NCI-H2081 (cell line): ENCODE data around the gene CACNA1H.
"Not testable (repeated sequence)": the region's sequence is repeated elsewhere in the genome, so short reads cannot be mapped to it uniquely, and the experiment has no call there.

Source experiments
- DNase-seq, 2 experiments: peaks; one replicate each; lab custom pipeline; 2025; lab: John Stamatoyannopoulos, UW

The CACNA1H gene

DNA sequence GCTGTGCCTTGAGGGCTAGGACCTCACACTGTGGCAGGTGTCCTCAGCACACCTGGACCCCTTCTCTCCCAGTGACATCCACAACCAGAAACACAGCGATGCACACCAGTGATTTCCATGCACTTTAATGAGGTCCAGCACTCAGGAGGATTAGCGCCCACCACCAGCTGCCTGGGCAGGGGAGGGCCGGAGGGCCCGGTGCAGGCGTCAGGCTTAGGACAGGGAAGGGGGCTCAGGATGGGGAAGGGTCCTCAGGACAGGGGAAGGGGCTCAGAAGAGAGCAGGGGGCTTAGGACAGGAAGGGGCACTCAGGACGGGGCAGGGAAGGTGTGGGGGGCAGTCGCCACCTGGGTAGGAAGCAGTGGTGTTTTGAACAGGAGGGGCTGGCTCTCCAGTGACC lies 75.3 kb downstream of the CACNA1H start:
- DNase-seq: not testable (repeated sequence)

DNA sequence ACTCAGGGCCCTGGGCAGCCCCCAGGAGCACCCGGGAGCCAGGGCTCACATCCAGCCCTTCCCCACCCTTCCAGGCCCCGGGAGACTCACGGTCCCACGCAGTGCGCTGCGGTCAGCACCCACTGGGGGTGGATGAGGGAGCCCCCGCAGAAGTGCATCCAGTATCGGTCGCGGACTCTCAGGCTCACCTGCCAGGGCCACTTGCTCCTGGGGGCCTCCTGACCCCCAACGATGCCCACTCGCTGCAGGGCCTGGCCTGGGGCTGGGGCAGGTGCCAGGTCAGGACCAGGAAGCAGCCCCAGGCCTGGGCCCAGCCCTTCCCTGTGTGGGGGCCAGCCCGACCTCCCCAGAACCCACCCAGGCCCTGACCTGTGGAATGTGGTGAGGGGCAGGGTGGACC lies 76.6 kb downstream of the CACNA1H start:
- DNase-seq: not testable (repeated sequence)

DNA sequence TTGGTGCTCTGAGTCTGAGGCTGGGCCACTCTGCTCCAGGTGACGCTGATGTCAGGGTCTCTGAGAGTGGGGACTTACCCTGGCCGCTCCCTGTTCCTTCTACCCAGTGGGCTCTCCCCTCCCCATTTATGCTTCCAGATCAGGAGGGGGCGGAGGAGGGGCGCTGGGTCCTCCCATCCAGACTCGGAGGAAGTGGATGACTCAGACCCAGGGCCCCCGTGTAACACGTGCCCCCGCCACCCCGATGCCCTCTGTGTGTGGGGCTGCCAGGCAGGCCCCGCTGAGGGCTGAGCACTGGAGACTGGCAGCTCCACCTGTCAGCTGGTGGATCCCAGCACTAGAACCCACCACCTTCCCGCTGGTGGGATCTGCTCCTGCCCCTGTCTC lies 77.2 kb downstream of the CACNA1H start, which contains the start of gene TPSB2:
TSS of gene TPSB2 (minus strand) at position 101 of the 387 bp plus-strand sequence. CDS start 233 bp downstream, outside the sequence.
- DNase-seq: not testable (repeated sequence)

DNA sequence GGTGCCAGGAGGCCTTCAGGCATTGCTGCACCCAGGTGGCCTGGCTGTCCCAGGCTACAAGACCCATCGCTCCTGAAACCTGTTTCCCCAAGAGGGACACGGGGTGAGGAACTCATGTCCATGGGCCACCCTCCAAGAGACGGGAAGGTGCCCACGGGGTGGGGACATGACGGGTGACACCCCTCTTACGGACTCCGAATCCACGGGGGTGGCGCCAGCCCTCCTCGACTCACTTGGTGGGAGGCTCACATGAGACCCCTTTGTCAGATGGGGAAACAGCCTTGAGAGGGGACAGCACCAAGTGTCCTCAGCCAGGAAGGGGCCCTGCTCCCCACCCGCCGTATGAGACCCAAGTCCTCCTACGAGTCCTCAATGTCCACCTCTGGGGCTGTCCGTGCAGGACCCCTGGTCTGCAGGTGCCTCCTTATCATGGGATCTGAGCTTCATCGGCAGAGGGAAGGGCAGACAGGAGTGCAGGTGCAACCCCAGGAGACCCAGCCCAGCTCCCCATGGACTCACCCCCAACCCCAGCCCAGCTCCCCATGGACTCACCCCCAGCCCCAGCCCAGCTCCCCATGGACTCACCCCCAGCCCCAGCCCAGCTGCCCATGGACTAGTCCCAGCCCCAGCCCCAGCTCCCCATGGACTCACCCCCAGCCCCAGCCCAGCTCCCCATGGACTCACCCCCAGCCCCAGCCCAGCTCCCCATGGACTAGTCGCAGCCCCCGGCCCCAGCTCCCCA lies 77.7 kb downstream of the CACNA1H start:
- DNase-seq: not testable (repeated sequence)

DNA sequence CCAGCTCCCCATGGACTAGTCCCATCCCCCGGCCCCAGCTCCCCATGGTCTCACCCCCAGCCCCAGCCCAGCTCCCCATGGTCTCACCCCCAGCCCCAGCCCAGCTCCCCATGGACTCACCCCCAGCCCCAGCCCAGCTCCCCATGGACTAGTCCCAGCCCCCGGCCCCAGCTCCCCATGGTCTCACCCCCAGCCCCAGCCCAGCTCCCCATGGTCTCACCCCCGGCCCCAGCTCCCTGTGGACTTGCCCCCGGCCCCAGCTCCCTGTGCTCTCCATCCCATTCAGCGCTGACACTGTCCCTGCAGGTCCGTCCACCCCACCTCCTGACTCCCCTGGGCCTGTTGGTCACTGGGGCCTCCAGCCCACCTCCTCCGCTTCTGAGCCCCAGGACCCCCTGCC lies 78.4 kb downstream of the CACNA1H start:
- not testable (repeated sequence) for DNase-seq

DNA sequence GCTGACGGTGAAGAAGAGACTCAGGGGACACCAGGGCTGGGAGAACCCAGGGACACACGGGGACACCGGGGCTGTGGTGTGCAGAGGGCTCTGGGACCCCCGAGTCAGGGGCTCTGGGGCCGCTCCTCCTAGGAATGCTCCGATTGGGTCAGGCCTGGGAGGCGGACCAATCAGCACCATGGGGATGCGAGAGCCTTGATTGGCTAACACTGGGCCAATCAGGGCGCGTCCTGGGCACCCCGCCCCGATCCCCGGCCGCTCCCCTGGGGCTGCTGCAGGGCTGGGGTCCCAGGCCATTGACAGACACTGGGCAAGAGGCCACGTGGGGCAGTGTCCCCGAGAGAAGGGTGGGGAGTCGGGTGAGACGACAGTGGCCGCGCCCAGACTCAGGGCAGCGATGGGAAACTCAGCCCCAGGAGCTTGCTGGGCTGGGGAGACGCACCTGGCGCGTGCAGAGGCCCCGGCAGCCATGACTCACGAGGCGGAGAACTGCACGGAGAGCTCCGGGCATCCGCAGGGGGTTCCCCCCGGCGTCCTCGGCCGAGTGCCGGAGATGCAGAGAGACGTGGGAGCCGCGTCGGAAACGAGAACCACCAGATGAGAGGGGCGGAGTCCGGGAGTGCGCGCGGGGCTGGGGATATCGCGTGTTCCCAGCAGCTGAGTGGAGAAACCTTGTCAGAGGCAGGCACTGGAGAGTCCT lies 79.3 kb downstream of the CACNA1H start:
- DNase-seq: not testable (repeated sequence)

DNA sequence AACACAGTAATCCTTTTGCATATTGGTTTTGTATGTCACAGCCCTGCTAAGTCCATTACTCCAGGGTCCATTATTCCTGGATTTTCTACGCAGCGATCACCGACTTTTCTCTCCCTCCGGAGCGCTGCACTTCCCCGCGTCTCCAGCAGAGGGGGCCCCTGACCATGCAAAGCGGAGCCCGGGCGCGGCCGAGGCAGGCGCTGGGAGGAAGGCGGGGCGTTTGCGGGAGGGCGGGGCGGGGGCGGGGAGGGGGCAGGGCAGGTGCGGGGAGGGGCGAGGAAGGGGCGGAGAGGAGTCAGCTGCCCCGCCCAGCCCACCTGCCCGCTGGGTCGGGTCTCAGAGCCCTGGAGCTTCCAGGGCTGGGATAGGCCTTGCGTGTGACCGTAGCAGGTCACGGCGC lies 83.8 kb downstream of the CACNA1H start:
- not testable (repeated sequence) for DNase-seq

DNA sequence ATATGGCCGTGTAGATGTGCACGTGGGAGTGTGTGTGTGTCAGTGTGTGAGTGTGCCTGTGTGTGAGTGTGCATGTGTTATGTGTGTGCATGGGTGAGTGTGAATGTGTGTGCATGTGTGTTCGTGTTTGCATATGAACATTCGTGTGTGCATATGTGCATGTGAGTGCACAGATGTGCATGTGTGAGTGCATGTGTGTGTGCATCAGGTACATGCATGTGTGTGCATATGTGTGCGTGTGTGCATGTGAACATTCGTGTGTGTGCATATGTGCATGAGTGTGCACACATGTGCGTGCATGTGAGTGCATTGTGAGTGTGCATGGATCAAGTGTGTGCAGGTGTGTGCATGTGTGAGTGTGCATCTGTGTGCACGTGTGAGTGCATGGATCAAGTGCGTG lies 85.1 kb downstream of the CACNA1H start:
- no peak for DNase-seq

DNA sequence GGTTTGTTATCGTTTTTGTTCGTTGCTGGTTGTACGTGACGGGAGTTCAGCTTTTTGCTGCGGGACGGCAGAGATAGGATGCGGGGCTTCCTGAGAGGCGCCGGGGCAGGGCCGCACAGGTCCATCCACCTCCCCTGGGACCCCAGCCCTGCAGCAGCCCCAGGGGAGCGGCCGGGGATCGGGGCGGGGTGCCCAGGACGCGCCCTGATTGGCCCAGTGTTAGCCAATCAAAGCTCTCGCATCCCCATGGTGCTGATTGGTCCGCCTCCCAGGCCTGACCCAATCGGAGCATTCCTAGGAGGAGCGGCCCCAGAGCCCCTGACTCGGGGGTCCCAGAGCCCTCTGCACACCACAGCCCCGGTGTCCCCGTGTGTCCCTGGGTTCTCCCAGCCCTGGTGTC lies 86.0 kb downstream of the CACNA1H start:
- DNase-seq: not testable (repeated sequence)

DNA sequence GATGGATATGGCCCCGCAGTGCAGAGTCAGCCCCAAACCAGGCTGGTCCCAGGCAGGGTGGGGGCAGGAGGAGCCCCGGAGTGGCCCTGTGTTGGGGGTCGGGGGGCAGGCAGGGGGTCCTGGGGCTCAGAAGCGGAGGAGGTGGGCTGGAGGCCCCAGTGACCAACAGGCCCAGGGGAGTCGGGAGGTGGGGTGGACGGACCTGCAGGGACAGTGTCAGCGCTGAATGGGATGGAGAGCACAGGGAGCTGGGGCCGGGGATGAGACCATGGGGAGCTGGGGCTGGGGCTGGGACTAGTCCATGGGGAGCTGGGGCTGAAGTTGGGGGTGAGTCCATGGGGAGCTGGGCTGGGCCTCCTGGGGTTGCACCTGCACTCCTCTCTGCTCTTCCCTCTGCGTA lies 86.7 kb downstream of the CACNA1H start:
- DNase-seq: not testable (repeated sequence)

DNA sequence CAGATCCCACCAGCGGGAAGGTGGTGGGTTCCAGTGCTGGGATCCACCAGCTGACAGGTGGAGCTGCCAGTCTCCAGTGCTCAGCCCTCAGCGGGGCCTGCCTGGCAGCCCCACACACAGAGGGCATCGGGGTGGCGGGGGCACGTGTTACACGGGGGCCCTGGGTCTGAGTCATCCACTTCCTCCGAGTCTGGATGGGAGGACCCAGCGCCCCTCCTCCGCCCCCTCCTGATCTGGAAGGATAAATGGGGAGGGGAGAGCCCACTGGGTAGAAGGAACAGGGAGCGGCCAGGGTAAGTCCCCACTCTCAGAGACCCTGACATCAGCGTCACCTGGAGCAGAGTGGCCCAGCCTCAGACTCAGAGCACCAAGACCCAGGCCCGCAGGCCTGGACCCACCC lies 87.5 kb downstream of the CACNA1H start, which contains the start of gene TPSAB1:
TSS of gene TPSAB1 (plus strand) at position 270 of the 400 bp plus-strand sequence. CDS start 234 bp downstream, outside the sequence.
- not testable (repeated sequence) for DNase-seq

DNA sequence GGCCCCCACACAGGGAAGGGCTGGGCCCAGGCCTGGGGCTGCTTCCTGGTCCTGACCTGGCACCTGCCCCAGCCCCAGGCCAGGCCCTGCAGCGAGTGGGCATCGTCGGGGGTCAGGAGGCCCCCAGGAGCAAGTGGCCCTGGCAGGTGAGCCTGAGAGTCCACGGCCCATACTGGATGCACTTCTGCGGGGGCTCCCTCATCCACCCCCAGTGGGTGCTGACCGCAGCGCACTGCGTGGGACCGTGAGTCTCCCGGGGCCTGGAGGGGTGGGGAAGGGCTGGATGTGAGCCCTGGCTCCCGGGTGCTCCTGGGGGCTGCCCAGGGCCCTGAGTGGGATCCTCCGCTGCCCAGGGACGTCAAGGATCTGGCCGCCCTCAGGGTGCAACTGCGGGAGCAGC lies 88.2 kb downstream of the CACNA1H start:
- not testable (repeated sequence) for DNase-seq

DNA sequence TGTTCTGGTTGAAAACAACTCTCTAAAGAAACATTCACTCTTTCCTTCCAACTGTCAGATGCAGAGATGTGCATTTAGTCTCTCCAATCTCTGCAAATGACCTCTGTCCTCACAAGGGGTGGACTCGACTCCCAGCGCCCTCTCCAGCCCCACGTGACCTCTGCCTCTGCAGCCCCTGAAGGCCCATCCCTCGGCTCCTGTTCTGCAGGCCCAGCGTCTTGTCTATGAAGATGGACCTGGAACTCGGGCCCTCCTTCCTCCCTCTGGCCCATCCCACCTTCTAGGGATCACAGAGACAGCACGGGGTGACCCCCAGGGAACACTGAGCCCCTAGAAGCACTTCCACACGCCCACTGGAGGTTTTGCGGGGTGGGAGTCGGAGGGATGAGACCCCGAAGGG lies 90.5 kb downstream of the CACNA1H start:
- DNase-seq: not testable (repeated sequence)

DNA sequence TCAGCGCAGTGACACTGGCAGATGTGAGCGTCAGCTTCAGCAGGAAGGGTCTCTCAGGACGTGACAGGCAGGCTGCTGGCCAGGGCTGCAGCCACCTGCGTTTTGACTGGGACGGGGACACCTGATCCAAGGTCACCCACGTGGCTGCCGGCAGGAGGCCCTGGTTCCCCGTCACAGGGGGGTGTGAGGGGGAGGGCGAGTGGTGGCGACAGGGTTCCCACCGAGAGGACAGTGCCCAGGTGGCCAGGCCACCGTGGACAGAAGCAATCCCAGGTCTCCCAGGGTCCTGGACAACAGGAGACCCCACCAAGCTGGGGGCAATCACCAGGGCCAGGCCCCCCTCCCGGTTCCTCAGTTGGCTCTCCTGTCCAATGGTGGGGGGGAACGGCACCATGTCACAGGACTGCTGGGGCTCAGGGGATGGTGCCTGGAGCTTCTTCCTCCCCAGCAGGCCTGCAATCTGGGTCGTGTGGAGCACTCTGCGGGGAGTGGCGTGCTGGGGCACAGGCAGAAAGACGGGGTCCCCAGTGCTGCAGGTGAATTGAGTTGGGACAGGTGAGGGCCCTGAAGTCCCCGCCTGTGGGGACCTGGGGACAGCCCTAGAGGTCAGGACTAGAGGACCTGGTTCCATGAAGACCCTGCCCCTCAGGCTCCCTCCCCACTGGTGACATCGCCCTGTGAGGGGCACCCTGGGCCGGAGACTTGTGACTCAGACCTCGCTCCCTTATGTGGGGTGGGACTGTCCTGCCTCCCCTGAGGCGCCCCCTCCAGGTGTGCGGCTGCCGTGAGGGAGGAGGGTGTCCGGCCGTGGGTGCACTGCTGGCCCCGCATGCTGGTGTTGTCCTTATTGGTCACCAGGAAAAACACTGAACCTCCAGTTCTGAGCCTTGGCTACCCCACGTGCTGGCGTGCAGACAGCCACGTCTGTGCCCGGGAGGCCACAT lies 91.3 kb downstream of the CACNA1H start:
- DNase-seq: not testable (repeated sequence)

DNA sequence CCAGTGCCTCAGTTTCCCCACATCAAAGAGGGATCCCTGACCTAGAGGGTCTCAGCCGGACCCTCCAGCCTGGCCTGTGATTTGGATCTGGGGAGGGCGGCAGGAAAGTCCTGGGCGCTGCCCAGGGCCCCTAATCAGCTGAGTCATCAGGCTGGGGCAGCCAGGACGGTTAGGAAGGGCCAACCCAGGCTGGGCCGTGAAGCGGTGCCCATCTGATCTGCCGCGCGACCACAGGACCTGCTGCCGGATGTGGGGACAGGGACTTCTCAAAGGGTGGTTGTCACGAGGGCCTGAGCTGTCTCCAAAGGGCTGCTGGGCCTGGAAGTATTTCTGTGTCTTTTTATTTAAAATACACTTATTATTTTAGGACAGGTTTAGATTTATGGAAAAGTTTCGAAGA lies 92.0 kb downstream of the CACNA1H start:
- DNase-seq: no peak

DNA sequence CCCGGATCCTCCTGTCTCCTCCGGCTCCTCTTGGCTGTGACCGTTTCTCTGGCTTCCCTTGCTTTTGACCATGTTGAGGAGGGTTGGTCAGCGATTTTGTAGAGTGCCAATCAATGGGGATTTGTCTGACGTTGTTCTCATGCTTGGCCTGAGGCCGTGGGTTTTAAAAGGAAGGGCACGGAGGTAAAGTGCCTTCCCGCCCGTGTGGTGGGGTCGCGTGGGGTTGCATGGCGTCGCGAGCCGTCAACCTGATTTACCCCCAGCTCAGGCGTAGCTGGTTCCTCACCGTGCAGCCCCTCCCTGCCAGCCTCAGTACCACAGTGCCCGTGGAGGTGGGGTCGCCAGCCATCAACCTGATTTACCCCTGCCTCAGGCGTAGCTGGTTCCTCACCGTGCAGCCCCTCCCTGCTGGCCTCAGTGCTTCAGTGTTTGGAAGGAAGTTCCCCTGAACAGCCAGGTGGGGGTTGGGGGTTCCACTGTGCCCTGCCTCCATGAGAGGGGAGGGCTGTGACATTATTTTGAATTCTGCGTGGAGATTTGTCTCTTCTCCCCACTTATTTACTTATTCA lies 92.6 kb downstream of the CACNA1H start:
- DNase-seq: no peak

DNA sequence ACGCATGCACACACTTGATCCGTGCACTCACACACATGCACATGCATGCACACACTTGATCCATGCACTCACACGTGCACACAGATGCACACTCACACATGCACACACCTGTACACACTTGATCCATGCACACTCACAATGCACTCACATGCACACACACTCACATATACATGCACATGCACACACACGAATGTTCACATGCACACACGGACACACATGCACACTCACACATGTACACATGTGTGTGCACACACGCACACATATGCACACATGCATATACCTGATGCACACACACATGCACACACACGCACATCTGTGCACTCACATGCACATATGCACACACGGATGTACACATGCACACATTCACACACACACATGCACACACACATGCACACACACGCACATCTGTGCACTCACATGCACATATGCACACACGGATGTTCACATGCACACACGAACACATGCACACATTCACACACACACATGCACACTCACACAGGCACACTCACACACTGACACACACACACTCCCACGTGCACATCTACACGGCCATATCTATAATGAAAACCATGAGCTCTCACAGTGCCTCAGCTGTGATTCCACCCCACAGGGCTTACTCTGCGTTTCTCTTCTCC lies 95.1 kb downstream of the CACNA1H start:
- not testable (repeated sequence) for DNase-seq

DNA sequence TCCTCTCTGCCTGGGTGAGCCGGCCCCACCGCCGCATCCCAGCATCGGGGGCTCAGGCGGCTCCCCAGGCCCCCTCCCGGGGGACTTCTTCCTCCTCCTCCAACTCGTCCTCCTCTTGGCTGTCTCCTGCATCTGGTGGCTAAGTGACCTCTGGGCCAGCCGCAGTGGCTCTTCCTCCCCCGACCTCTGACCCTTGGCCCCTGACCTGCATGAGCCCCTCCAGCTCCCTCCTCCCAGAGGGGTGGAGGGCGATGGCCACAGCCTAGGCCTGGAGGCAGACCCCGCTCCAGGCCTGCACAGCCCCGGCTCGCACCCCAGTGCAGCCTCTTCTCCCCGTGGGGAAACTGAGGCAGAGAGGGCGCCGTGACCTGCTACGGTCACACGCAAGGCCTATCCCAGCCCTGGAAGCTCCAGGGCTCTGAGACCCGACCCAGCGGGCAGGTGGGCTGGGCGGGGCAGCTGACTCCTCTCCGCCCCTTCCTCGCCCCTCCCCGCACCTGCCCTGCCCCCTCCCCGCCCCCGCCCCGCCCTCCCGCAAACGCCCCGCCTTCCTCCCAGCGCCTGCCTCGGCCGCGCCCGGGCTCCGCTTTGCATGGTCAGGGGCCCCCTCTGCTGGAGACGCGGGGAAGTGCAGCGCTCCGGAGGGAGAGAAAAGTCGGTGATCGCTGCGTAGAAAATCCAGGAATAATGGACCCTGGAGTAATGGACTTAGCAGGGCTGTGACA lies 96.3 kb downstream of the CACNA1H start:
- not testable (repeated sequence) for DNase-seq

DNA sequence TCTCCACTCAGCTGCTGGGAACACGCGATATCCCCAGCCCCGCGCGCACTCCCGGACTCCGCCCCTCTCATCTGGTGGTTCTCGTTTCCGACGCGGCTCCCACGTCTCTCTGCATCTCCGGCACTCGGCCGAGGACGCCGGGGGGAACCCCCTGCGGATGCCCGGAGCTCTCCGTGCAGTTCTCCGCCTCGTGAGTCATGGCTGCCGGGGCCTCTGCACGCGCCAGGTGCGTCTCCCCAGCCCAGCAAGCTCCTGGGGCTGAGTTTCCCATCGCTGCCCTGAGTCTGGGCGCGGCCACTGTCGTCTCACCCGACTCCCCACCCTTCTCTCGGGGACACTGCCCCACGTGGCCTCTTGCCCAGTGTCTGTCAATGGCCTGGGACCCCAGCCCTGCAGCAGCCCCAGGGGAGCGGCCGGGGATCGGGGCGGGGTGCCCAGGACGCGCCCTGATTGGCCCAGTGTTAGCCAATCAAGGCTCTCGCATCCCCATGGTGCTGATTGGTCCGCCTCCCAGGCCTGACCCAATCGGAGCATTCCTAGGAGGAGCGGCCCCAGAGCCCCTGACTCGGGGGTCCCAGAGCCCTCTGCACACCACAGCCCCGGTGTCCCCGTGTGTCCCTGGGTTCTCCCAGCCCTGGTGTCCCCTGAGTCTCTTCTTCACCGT lies 100.9 kb downstream of the CACNA1H start:
- not testable (repeated sequence) for DNase-seq

DNA sequence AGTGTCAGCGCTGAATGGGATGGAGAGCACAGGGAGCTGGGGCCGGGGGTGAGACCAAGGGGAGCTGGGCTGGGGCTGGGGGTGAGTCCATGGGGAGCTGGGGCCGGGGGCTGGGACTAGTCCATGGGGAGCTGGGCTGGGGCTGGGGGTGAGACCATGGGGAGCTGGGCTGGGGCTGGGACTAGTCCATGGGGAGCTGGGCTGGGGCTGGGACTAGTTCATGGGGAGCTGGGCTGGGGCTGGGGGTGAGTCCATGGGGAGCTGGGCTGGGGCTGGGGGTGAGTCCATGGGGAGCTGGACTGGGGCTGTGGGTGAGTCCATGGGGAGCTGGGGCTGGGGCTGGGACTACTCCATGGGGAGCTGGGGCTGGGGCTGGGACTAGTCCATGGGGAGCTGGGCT lies 101.9 kb downstream of the CACNA1H start:
- DNase-seq: not testable (repeated sequence)
